ENCODE data around the gene CCNY.

DNA sequence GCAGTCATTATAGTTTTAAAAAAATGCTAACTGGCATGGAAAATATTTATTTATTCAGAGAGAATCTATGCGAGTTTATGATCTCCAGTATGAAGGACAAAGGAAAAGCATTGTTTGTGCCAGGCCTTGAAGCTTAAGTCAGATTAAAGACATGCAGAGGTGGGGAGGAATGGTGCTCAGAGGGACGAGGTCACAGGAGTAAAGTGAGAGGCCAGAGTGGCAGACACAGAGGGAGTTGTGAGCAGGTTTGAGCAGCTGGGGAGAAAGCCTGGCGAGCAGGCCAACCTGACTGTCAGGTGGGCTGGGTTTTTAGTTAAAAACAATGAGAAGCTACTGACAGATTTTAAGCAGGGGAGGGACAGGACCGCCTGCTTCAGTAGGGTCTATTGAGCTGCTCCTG lies 6.8 kb upstream of the CCNY start:
- TF ChIP-seq, protein P1, sequence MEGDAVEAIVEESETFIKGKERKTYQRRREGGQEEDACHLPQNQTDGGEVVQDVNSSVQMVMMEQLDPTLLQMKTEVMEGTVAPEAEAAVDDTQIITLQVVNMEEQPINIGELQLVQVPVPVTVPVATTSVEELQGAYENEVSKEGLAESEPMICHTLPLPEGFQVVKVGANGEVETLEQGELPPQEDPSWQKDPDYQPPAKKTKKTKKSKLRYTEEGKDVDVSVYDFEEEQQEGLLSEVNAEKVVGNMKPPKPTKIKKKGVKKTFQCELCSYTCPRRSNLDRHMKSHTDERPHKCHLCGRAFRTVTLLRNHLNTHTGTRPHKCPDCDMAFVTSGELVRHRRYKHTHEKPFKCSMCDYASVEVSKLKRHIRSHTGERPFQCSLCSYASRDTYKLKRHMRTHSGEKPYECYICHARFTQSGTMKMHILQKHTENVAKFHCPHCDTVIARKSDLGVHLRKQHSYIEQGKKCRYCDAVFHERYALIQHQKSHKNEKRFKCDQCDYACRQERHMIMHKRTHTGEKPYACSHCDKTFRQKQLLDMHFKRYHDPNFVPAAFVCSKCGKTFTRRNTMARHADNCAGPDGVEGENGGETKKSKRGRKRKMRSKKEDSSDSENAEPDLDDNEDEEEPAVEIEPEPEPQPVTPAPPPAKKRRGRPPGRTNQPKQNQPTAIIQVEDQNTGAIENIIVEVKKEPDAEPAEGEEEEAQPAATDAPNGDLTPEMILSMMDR (conservative IDR thresholded peaks at IDR 0.05 in 1 of 2, IDR thresholded peaks at IDR 0.05 in 1 of 2; ENCODE audit: extremely low read depth in 1 of 2, insufficient read depth in 1 of 2, low read depth in 1 of 2, low read length in 2 of 2) = no peak
- no peak for TF ChIP-seq EZH2 (IDR thresholded peaks at IDR 0.05; ENCODE audit: borderline replicate concordance, low read length)

Data from mammary epithelial cell (primary cell).